Measurements from ENCODE around the gene GPC5.

The GPC5 gene

GRCh38 chr13:92560883-92561282, 1162.5 kb downstream of the GPC5 start:
- H3K4me3 ChIP-seq (ENCODE audit: low read length) = no peak overlapping the region
- no peaks in the 10 kb centered on the region for H3K9me3 ChIP-seq (ENCODE audit: control insufficient read depth, low read length)
- H3K27me3 ChIP-seq (ENCODE audit: control insufficient read depth, insufficient read depth, low read length) = no peaks in the 10 kb centered on the region
- no peaks in the 10 kb centered on the region for H3K36me3 ChIP-seq (ENCODE audit: control insufficient read depth, insufficient read depth, low read length)
- no peaks in the 10 kb centered on the region for H3K4me1 ChIP-seq (ENCODE audit: control insufficient read depth, insufficient read depth, low read length)
- H3K9ac ChIP-seq (ENCODE audit: low read length) = no peak overlapping the region

- Histone ChIP-seq H3K9ac (ENCODE audit: low read length) (no peak overlapping the region), H3K4me3 (ENCODE audit: low read length) (no peak overlapping the region), H3K9me3 (ENCODE audit: control insufficient read depth, low read length) (no peaks in the 10 kb centered on the region), H3K4me1 (ENCODE audit: control insufficient read depth, insufficient read depth, low read length) (no peaks in the 10 kb centered on the region), H3K27me3 (ENCODE audit: control insufficient read depth, insufficient read depth, low read length) (no peaks in the 10 kb centered on the region), H3K36me3 (ENCODE audit: control insufficient read depth, insufficient read depth, low read length) (no peaks in the 10 kb centered on the region)
Observed at GRCh38 chr13:92564942-92565341, 1166.5 kb downstream of the GPC5 start.

- Histone ChIP-seq H3K4me3 (ENCODE audit: low read length) (no peak overlapping the region), H3K9ac (ENCODE audit: low read length) (no peak overlapping the region)
Observed at GRCh38 chr13:92566767-92567166, 1168.3 kb downstream of the GPC5 start.

GRCh38 chr13:92572190-92572589, 1173.8 kb downstream of the GPC5 start:
- no peaks in the 10 kb centered on the region for H3K36me3 ChIP-seq (ENCODE audit: control insufficient read depth, insufficient read depth, low read length)
- H3K9me3 ChIP-seq (ENCODE audit: control insufficient read depth, low read length) = no peaks in the 10 kb centered on the region
- H3K27me3 ChIP-seq (ENCODE audit: control insufficient read depth, insufficient read depth, low read length) = no peaks in the 10 kb centered on the region
- no peaks in the 10 kb centered on the region for H3K4me1 ChIP-seq (ENCODE audit: control insufficient read depth, insufficient read depth, low read length)
- no peak overlapping the region for H3K9ac ChIP-seq (ENCODE audit: low read length)
- H3K4me3 ChIP-seq (ENCODE audit: low read length) = no peak overlapping the region

More at GRCh38 chr13:92566767-92567166, 1168.3 kb downstream of the GPC5 start:
- Histone ChIP-seq H3K4me1 (ENCODE audit: control insufficient read depth, insufficient read depth, low read length) (no peaks in the 10 kb centered on the region), H3K36me3 (ENCODE audit: control insufficient read depth, insufficient read depth, low read length) (no peaks in the 10 kb centered on the region), H3K27me3 (ENCODE audit: control insufficient read depth, insufficient read depth, low read length) (no peaks in the 10 kb centered on the region), H3K9me3 (ENCODE audit: control insufficient read depth, low read length) (no peaks in the 10 kb centered on the region)

GRCh38 chr13:92573467-92574057, 1175.1 kb downstream of the GPC5 start:
- no peak overlapping the region for H3K4me3 ChIP-seq (ENCODE audit: low read length)
- H3K9ac ChIP-seq (ENCODE audit: low read length) = no peak overlapping the region
- H3K36me3 ChIP-seq (ENCODE audit: control insufficient read depth, insufficient read depth, low read length) = no peaks in the 10 kb centered on the region
- H3K27me3 ChIP-seq (ENCODE audit: control insufficient read depth, insufficient read depth, low read length) = no peaks in the 10 kb centered on the region
- no peaks in the 10 kb centered on the region for H3K9me3 ChIP-seq (ENCODE audit: control insufficient read depth, low read length)
- H3K4me1 ChIP-seq (ENCODE audit: control insufficient read depth, insufficient read depth, low read length) = no peaks in the 10 kb centered on the region

GRCh38 chr13:92574499-92574898, 1176.1 kb downstream of the GPC5 start:
- no peaks in the 10 kb centered on the region for H3K9me3 ChIP-seq (ENCODE audit: control insufficient read depth, low read length)
- no peaks in the 10 kb centered on the region for H3K27me3 ChIP-seq (ENCODE audit: control insufficient read depth, insufficient read depth, low read length)
- no peaks in the 10 kb centered on the region for H3K4me1 ChIP-seq (ENCODE audit: control insufficient read depth, insufficient read depth, low read length)
- H3K36me3 ChIP-seq (ENCODE audit: control insufficient read depth, insufficient read depth, low read length) = no peaks in the 10 kb centered on the region
- no peak overlapping the region for H3K9ac ChIP-seq (ENCODE audit: low read length)
- no peak overlapping the region for H3K4me3 ChIP-seq (ENCODE audit: low read length)

GRCh38 chr13:92575777-92576176, 1177.4 kb downstream of the GPC5 start:
- Histone ChIP-seq H3K4me3 (ENCODE audit: low read length) (no peak overlapping the region), H3K9ac (ENCODE audit: low read length) (no peak overlapping the region), H3K36me3 (ENCODE audit: control insufficient read depth, insufficient read depth, low read length) (no peaks in the 10 kb centered on the region), H3K27me3 (ENCODE audit: control insufficient read depth, insufficient read depth, low read length) (no peaks in the 10 kb centered on the region), H3K4me1 (ENCODE audit: control insufficient read depth, insufficient read depth, low read length) (no peaks in the 10 kb centered on the region), H3K9me3 (ENCODE audit: control insufficient read depth, low read length) (no peaks in the 10 kb centered on the region)

GRCh38 chr13:92578358-92578757, 1179.9 kb downstream of the GPC5 start:
- H3K9me3 ChIP-seq (ENCODE audit: control insufficient read depth, low read length) = no peaks in the 10 kb centered on the region
- no peak overlapping the region for H3K9ac ChIP-seq (ENCODE audit: low read length)
- no peak overlapping the region for H3K4me3 ChIP-seq (ENCODE audit: low read length)
- no peaks in the 10 kb centered on the region for H3K27me3 ChIP-seq (ENCODE audit: control insufficient read depth, insufficient read depth, low read length)
- no peaks in the 10 kb centered on the region for H3K36me3 ChIP-seq (ENCODE audit: control insufficient read depth, insufficient read depth, low read length)
- H3K4me1 ChIP-seq (ENCODE audit: control insufficient read depth, insufficient read depth, low read length) = no peaks in the 10 kb centered on the region

- Histone ChIP-seq H3K9ac (ENCODE audit: low read length) (no peak overlapping the region), H3K9me3 (ENCODE audit: control insufficient read depth, low read length) (no peaks in the 10 kb centered on the region), H3K36me3 (ENCODE audit: control insufficient read depth, insufficient read depth, low read length) (no peaks in the 10 kb centered on the region), H3K4me1 (ENCODE audit: control insufficient read depth, insufficient read depth, low read length) (no peaks in the 10 kb centered on the region), H3K27me3 (ENCODE audit: control insufficient read depth, insufficient read depth, low read length) (no peaks in the 10 kb centered on the region), H3K4me3 (ENCODE audit: low read length) (no peak overlapping the region)
Observed at GRCh38 chr13:92589955-92590354, 1191.5 kb downstream of the GPC5 start.

GRCh38 chr13:92590503-92590908, 1192.1 kb downstream of the GPC5 start:
- no peaks in the 10 kb centered on the region for H3K36me3 ChIP-seq (ENCODE audit: control insufficient read depth, insufficient read depth, low read length)
- H3K4me1 ChIP-seq (ENCODE audit: control insufficient read depth, insufficient read depth, low read length) = no peaks in the 10 kb centered on the region

GRCh38 chr13:92591117-92591516, 1192.7 kb downstream of the GPC5 start:
- Histone ChIP-seq H3K4me1 (ENCODE audit: control insufficient read depth, insufficient read depth, low read length) (no peaks in the 10 kb centered on the region), H3K9me3 (ENCODE audit: control insufficient read depth, low read length) (no peaks in the 10 kb centered on the region)

More at GRCh38 chr13:92590503-92590908, 1192.1 kb downstream of the GPC5 start:
- Histone ChIP-seq H3K9me3 (ENCODE audit: control insufficient read depth, low read length) (no peaks in the 10 kb centered on the region), H3K9ac (ENCODE audit: low read length) (no peak overlapping the region), H3K4me3 (ENCODE audit: low read length) (no peak overlapping the region), H3K27me3 (ENCODE audit: control insufficient read depth, insufficient read depth, low read length) (no peaks in the 10 kb centered on the region)

GRCh38 chr13:92592757-92593156, 1194.3 kb downstream of the GPC5 start:
- Histone ChIP-seq H3K27me3 (ENCODE audit: control insufficient read depth, insufficient read depth, low read length) (no peaks in the 10 kb centered on the region), H3K36me3 (ENCODE audit: control insufficient read depth, insufficient read depth, low read length) (no peaks in the 10 kb centered on the region)

More at GRCh38 chr13:92591117-92591516, 1192.7 kb downstream of the GPC5 start:
- no peak overlapping the region for H3K9ac ChIP-seq (ENCODE audit: low read length)
- H3K36me3 ChIP-seq (ENCODE audit: control insufficient read depth, insufficient read depth, low read length) = no peaks in the 10 kb centered on the region
- no peaks in the 10 kb centered on the region for H3K27me3 ChIP-seq (ENCODE audit: control insufficient read depth, insufficient read depth, low read length)
- H3K4me3 ChIP-seq (ENCODE audit: low read length) = no peak overlapping the region

GRCh38 chr13:92602560-92602959, 1204.1 kb downstream of the GPC5 start:
- Histone ChIP-seq H3K9ac (ENCODE audit: low read length) (no peak overlapping the region), H3K36me3 (ENCODE audit: control insufficient read depth, insufficient read depth, low read length) (no peaks in the 10 kb centered on the region), H3K4me1 (ENCODE audit: control insufficient read depth, insufficient read depth, low read length) (no peaks in the 10 kb centered on the region), H3K9me3 (ENCODE audit: control insufficient read depth, low read length) (no peaks in the 10 kb centered on the region), H3K27me3 (ENCODE audit: control insufficient read depth, insufficient read depth, low read length) (no peaks in the 10 kb centered on the region), H3K4me3 (ENCODE audit: low read length) (no peak overlapping the region)

More at GRCh38 chr13:92592757-92593156, 1194.3 kb downstream of the GPC5 start:
- Histone ChIP-seq H3K9ac (ENCODE audit: low read length) (no peak overlapping the region), H3K9me3 (ENCODE audit: control insufficient read depth, low read length) (no peaks in the 10 kb centered on the region), H3K4me1 (ENCODE audit: control insufficient read depth, insufficient read depth, low read length) (no peaks in the 10 kb centered on the region), H3K4me3 (ENCODE audit: low read length) (no peak overlapping the region)
